Activated T-helper 1 cell treated with anti-CD3 and anti-CD28 coated beads, Interleukin-12 subunit alpha, Interleukin-12 subunit beta, Interleukin-2, Interleukin-4 antibody, amounts not matched to agents 30 ng/mL and 10 ng/mL and 1 ng/mL, durations not matched to agents 14 hours and 24 hours and 36 hours (primary cell): ENCODE results near the gene KPNB1. TPM values are rescaled to one million over a fixed set of nuclear protein-coding genes. Genes with fewer than 3 reads are reported as not detected.

ENCODE experiments used
- DNase-seq: peaks from one replicate; pipeline ENCODE4 v3.0.0; 2021; ENCODE audit warnings: low spot score
- H3K27ac Mint-ChIP-seq: one replicate; pipeline ENCODE4 v1.8.0; 2021; ENCODE audit warnings: mild to moderate bottlenecking, mixed read lengths
- H3K27me3 Mint-ChIP-seq: one replicate; pipeline ENCODE4 v1.8.0; 2022; ENCODE audit warnings: mild to moderate bottlenecking, moderate library complexity, mixed read lengths; ENCODE audit not compliant: insufficient read depth
- H3K36me3 Mint-ChIP-seq: one replicate; pipeline ENCODE4 v1.8.0; 2021; ENCODE audit warnings: low read depth, mixed read lengths
- H3K4me1 Mint-ChIP-seq: one replicate; pipeline ENCODE4 v1.8.0; 2021; ENCODE audit warnings: low read depth, mixed read lengths
- H3K4me3 Mint-ChIP-seq: one replicate; pipeline ENCODE4 v1.8.0; 2021; ENCODE audit warnings: mild to moderate bottlenecking, moderate library complexity, mixed read lengths
- H3K9me3 Mint-ChIP-seq: one replicate; pipeline ENCODE4 v1.8.0; 2021; ENCODE audit warnings: mixed read lengths
- intact Hi-C: fragments of 100-400 bp; cut with micrococcal nuclease; formaldehyde crosslinking; loops from one replicate; pipeline ENCODE4 v1.15.1; 2024
- total RNA-seq: library from RNA; stranded (reverse); gene quantifications from 2 replicates; pipeline ENCODE4 v1.2.3, GENCODE V29; 2022

KPNB1 gene
- total RNA-seq, 1 donor from 2014 or later: 718 TPM

GRCh38 chr17:47624727-47625068 lies 25.0 kb upstream of the KPNB1 start:
- no peak overlapping the region for H3K27ac Mint-ChIP-seq
- H3K4me3 Mint-ChIP-seq: no peak overlapping the region
- H3K4me1 Mint-ChIP-seq: peaks cover 17% of the 10 kb centered on the region
- peaks cover 28% of the 10 kb centered on the region for H3K36me3 Mint-ChIP-seq
- DNase-seq: no peak
- H3K27me3 Mint-ChIP-seq: no peaks in the 10 kb centered on the region
- intact Hi-C loops: no loop called here
- no peaks in the 10 kb centered on the region for H3K9me3 Mint-ChIP-seq

- H3K36me3 Mint-ChIP-seq: peaks cover 14% of the 10 kb centered on the region
- no peak overlapping the region for H3K4me3 Mint-ChIP-seq
- no peak overlapping the region for H3K27ac Mint-ChIP-seq
- intact Hi-C loops: no loop called here
- DNase-seq: no peak
- H3K4me1 Mint-ChIP-seq: no peaks in the 10 kb centered on the region
- H3K27me3 Mint-ChIP-seq: no peaks in the 10 kb centered on the region
- H3K9me3 Mint-ChIP-seq: no peaks in the 10 kb centered on the region
Measured at GRCh38 chr17:47628014-47628566, 21.6 kb upstream of the KPNB1 start.

GRCh38 chr17:47629826-47630225 lies 19.9 kb upstream of the KPNB1 start:
- DNase-seq: no peak
- no peak overlapping the region for H3K27ac Mint-ChIP-seq
- no peak overlapping the region for H3K4me3 Mint-ChIP-seq
- H3K9me3 Mint-ChIP-seq: no peaks in the 10 kb centered on the region
- H3K4me1 Mint-ChIP-seq: no peaks in the 10 kb centered on the region
- peaks cover 8% of the 10 kb centered on the region for H3K36me3 Mint-ChIP-seq
- intact Hi-C loops: no loop called here
- no peaks in the 10 kb centered on the region for H3K27me3 Mint-ChIP-seq

GRCh38 chr17:47630614-47631013 lies 19.1 kb upstream of the KPNB1 start:
- no peaks in the 10 kb centered on the region for H3K4me1 Mint-ChIP-seq
- peaks cover 4% of the 10 kb centered on the region for H3K36me3 Mint-ChIP-seq
- no peak overlapping the region for H3K4me3 Mint-ChIP-seq
- DNase-seq: no peak
- H3K9me3 Mint-ChIP-seq: no peaks in the 10 kb centered on the region
- no peak overlapping the region for H3K27ac Mint-ChIP-seq
- intact Hi-C loops: no loop called here
- H3K27me3 Mint-ChIP-seq: no peaks in the 10 kb centered on the region

- H3K27ac Mint-ChIP-seq: no peak overlapping the region
- H3K4me1 Mint-ChIP-seq: peaks cover 12% of the 10 kb centered on the region
- no peaks in the 10 kb centered on the region for H3K27me3 Mint-ChIP-seq
- intact Hi-C loops: no loop called here
- H3K36me3 Mint-ChIP-seq: peaks cover 3% of the 10 kb centered on the region
- H3K4me3 Mint-ChIP-seq: no peak overlapping the region
- no peaks in the 10 kb centered on the region for H3K9me3 Mint-ChIP-seq
- no peak for DNase-seq
Measured at GRCh38 chr17:47632991-47633390, 16.7 kb upstream of the KPNB1 start.

GRCh38 chr17:47633996-47634395 lies 15.7 kb upstream of the KPNB1 start:
- no peak overlapping the region for H3K27ac Mint-ChIP-seq
- no peak for DNase-seq
- intact Hi-C loops: no loop called here
- no peak overlapping the region for H3K4me3 Mint-ChIP-seq
- H3K27me3 Mint-ChIP-seq: no peaks in the 10 kb centered on the region
- H3K4me1 Mint-ChIP-seq: peaks cover 12% of the 10 kb centered on the region
- no peaks in the 10 kb centered on the region for H3K9me3 Mint-ChIP-seq
- H3K36me3 Mint-ChIP-seq: peaks cover 5% of the 10 kb centered on the region

- H3K27ac Mint-ChIP-seq: no peak overlapping the region
- peaks cover 12% of the 10 kb centered on the region for H3K4me1 Mint-ChIP-seq
- DNase-seq: no peak
- intact Hi-C loops: no loop called here
- no peaks in the 10 kb centered on the region for H3K27me3 Mint-ChIP-seq
- H3K4me3 Mint-ChIP-seq: no peak overlapping the region
- H3K36me3 Mint-ChIP-seq: peaks cover 5% of the 10 kb centered on the region
- H3K9me3 Mint-ChIP-seq: no peaks in the 10 kb centered on the region
Measured at GRCh38 chr17:47634870-47635269, 14.8 kb upstream of the KPNB1 start.

GRCh38 chr17:47635734-47636133 lies 14.0 kb upstream of the KPNB1 start:
- no peak for DNase-seq
- intact Hi-C loops: no loop called here
- H3K4me1 Mint-ChIP-seq: peaks cover 12% of the 10 kb centered on the region
- H3K36me3 Mint-ChIP-seq: peaks cover 5% of the 10 kb centered on the region
- H3K27ac Mint-ChIP-seq: no peak overlapping the region
- H3K4me3 Mint-ChIP-seq: no peak overlapping the region
- H3K9me3 Mint-ChIP-seq: no peaks in the 10 kb centered on the region
- H3K27me3 Mint-ChIP-seq: no peaks in the 10 kb centered on the region

- intact Hi-C loops: no loop called here
- no peak for DNase-seq
- Mint-ChIP-seq H3K27me3 (no peaks in the 10 kb centered on the region), H3K36me3 (peaks cover 2% of the 10 kb centered on the region), H3K27ac (no peak overlapping the region), H3K4me3 (no peak overlapping the region), H3K9me3 (no peaks in the 10 kb centered on the region), H3K4me1 (peaks cover 17% of the 10 kb centered on the region)
Measured at GRCh38 chr17:47636273-47637030, 13.3 kb upstream of the KPNB1 start.

GRCh38 chr17:47638903-47639302 lies 10.8 kb upstream of the KPNB1 start:
- DNase-seq: no peak
- Mint-ChIP-seq H3K36me3 (peaks cover 2% of the 10 kb centered on the region), H3K27me3 (no peaks in the 10 kb centered on the region), H3K4me3 (no peak overlapping the region), H3K4me1 (peaks cover 22% of the 10 kb centered on the region), H3K27ac (no peak overlapping the region), H3K9me3 (no peaks in the 10 kb centered on the region)
- intact Hi-C loops: no loop called here

GRCh38 chr17:47640076-47640475 lies 9.6 kb upstream of the KPNB1 start:
- intact Hi-C loops: loop anchor here (10.0 kb wide), 1 partner anchor 1195 kb away; the partner anchor contains the start of gene CALCOCO2
- Mint-ChIP-seq H3K27me3 (no peaks in the 10 kb centered on the region), H3K9me3 (no peaks in the 10 kb centered on the region), H3K27ac (no peak overlapping the region), H3K36me3 (peaks cover 4% of the 10 kb centered on the region), H3K4me1 (peaks cover 22% of the 10 kb centered on the region), H3K4me3 (no peak overlapping the region)
- DNase-seq: no peak

GRCh38 chr17:47641202-47641601 lies 8.5 kb upstream of the KPNB1 start:
- intact Hi-C loops: loop anchor here (10.0 kb wide), 1 partner anchor 1194 kb away; the partner anchor contains the start of gene CALCOCO2
- Mint-ChIP-seq H3K27ac (no peak overlapping the region), H3K36me3 (peaks cover 4% of the 10 kb centered on the region), H3K4me3 (no peak overlapping the region), H3K4me1 (peaks cover 20% of the 10 kb centered on the region), H3K9me3 (no peaks in the 10 kb centered on the region), H3K27me3 (no peaks in the 10 kb centered on the region)
- no peak for DNase-seq

- no peak overlapping the region for H3K27ac Mint-ChIP-seq
- DNase-seq: no peak
- intact Hi-C loops: loop anchor here (10.0 kb wide), 1 partner anchor 1192 kb away; the partner anchor contains the start of gene CALCOCO2
- no peak overlapping the region for H3K4me3 Mint-ChIP-seq
- H3K27me3 Mint-ChIP-seq: no peaks in the 10 kb centered on the region
- H3K9me3 Mint-ChIP-seq: no peaks in the 10 kb centered on the region
- H3K4me1 Mint-ChIP-seq: peaks cover 15% of the 10 kb centered on the region
- H3K36me3 Mint-ChIP-seq: peaks cover 7% of the 10 kb centered on the region
Measured at GRCh38 chr17:47643116-47643515, 6.6 kb upstream of the KPNB1 start.
